Transverse colon (tissue), 4 donors: ENCODE data around the gene RAB6B. TPM values are rescaled to one million over a fixed set of nuclear protein-coding genes. Genes with fewer than 3 reads are reported as not detected.

Experiments
- DNase-seq: peaks from one replicate; pipeline ENCODE4 v3.0.0-alpha.2; 2019
- H3K27ac ChIP-seq, 4 donors: fragments of 200-600 bp; sonication (generic); 2 replicates each; pipeline ENCODE4 v1.5.1; 2016 to 2018; ENCODE audit warnings: inconsistent platforms in 4 of 4
- H3K27me3 ChIP-seq: fragments of 200-600 bp; sonication (generic); 2 replicates; pipeline ENCODE4 v1.5.1; 2017; ENCODE audit warnings: inconsistent platforms
- H3K36me3 ChIP-seq, 4 donors: fragments of 200-600 bp; sonication (generic); 2 replicates each; pipeline ENCODE4 v1.5.1; 2017 to 2019; ENCODE audit warnings: inconsistent platforms in 4 of 4
- H3K4me1 ChIP-seq, 4 donors: fragments of 200-600 bp; sonication (generic); 2 replicates each; pipeline ENCODE4 v1.5.1; 2017 to 2020; ENCODE audit warnings: inconsistent platforms in 4 of 4
- H3K4me3 ChIP-seq, 4 donors: fragments of 200-600 bp; sonication (generic); 1 replicate in 1 of 4; 2 replicates in 3 of 4; pipeline versions ENCODE4 v1.5.1 to v1.6.1; 2017 to 2019; ENCODE audit warnings: inconsistent platforms in 4 of 4
- H3K9me3 ChIP-seq, 2 donors: fragments of 200-600 bp; sonication (generic); 2 replicates each; pipeline ENCODE4 v1.5.1; 2017 to 2019; ENCODE audit warnings: inconsistent platforms in 2 of 2
- EP300 ChIP-seq: sonication (generic); formaldehyde crosslinking; IDR thresholded peaks from one replicate; pipeline ENCODE4 v1.6.1; 2017; ENCODE audit warnings: antibody characterized with exemption, low read depth
- POLR2A ChIP-seq: fragments of 450-650 bp; IDR thresholded peaks from one replicate; pipeline ENCODE4 v1.6.1; 2016; ENCODE audit warnings: antibody characterized with exemption, mild to moderate bottlenecking, moderate library complexity
- POLR2AphosphoS5 ChIP-seq, 3 donors: sonication (generic); formaldehyde crosslinking; IDR thresholded peaks; one replicate each; pipeline ENCODE4 v1.6.1; 2016; ENCODE audit warnings: antibody characterized with exemption in 3 of 3
- WGBS, 2 donors: methylation state at CpG; one replicate each; pipeline ENCODE4 v1.1.5; 2018; ENCODE audit warnings: low coverage in 1 of 2; 5-methylcytosine and 5-hydroxymethylcytosine counted together
- in situ Hi-C, 4 donors: fragments of 200-750 bp; cut with MboI; loops; one replicate each; pipeline versions ENCODE4 v1.15.0 to v1.15.1; 2017; ENCODE audit warnings: low sequenced_read_pairs in 3 of 4, low pct_ligation_motif_present in 1 of 4, low pct_unique_long_range_greater_than_20kb in 1 of 4
- intact Hi-C: fragments of 100-400 bp; cut with DNase I; formaldehyde crosslinking; loops from one replicate; pipeline ENCODE4 v1.15.1; 2023; ENCODE audit warnings: low total_unique reads
- total RNA-seq, 4 donors: library from RNA; depleted of rRNA; stranded (reverse); fragments of >200 nt; gene quantifications; one replicate each; pipeline ENCODE4 v1.1.0, GENCODE V29; 2016
- TF ChIP-seq, protein P1 (sequence below), 5 experiments: fragments of 200-600 bp in 3 of 5; fragments of 450-650 bp in 2 of 5; sonication (generic) in 3 of 5; IDR thresholded peaks; 1 replicate in 2 of 5; 2 replicates in 3 of 5; pipeline ENCODE4 v1.5.1; 2016 to 2017; ENCODE audit warnings: antibody characterized with exemption in 5 of 5, inconsistent platforms in 3 of 5, mild to moderate bottlenecking in 2 of 5, moderate library complexity in 1 of 5

The RAB6B gene
- total RNA-seq, 4 donors from 2014 or later: 1.2 to 4.8 (median 2.2) TPM

DNA sequence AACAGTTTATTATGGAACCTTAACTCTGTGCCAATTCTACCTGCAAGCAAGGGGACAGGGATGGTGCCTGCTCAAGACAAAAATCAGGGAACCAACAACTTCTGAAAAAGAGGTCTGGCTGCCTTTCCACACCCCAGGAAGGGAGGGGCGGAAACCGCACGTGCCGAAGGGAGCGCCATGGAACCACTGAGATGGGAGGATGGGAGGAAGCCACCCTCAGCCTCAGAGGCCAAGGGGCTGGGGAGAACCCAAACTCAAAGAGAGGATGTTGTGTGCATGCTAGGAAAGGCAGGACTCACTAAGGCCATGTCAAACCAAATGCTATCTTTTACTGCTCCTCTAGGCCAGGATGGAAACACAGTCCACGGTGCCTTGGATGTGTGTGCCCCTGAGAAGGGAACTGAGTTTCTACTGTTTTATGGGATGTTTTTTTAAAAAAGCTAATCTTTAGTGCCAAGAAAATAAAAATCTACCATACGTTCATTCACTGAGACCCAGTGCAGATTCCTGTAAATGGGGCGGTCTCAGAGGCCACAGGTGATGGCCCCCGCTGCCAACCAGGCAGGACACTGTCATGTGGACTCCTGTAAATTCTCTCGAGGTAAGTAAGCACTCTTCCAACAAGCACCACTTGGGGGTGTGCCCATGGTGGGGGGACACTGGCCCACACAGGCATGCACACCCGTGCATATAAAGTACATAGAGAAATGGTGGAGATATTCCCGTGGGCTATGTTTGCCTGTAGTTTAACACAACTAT lies 69.5 kb downstream of the RAB6B start:
- in situ Hi-C loops: loop anchor here in 2 of 4 donors (10.0 kb wide), 1 partner anchor 99 kb away; no protein-coding TSS in a partner anchor

GRCh38 chr3:133824961-133825485 lies 70.7 kb downstream of the RAB6B start:
- Histone ChIP-seq H3K27me3 (no peaks in the 10 kb centered on the region), H3K27ac (no peak overlapping the region), H3K4me3 (no peak overlapping the region), H3K36me3 (peaks cover 0 to 12% (median 4%) of the 10 kb centered on the region in 4 donors), H3K4me1 (no peaks in the 10 kb centered on the region), H3K9me3 (no peaks in the 10 kb centered on the region)
- TF ChIP-seq POLR2AphosphoS5 (IDR thresholded peaks at IDR 0.05) (no peak), EP300 (no peak)
- 86% methylated on average over 8 of the region's 8 CpGs; no CpG with 5 or more reads in 1 of the 2 donors for WGBS, 2 donors
- DNase-seq: no peak
- intact Hi-C loops (loop anchor here (5.0 kb wide), 1 partner anchor 102 kb away; no protein-coding TSS in a partner anchor), in situ Hi-C loops (loop anchor here in 2 of 4 donors (10.0 kb wide), 1 partner anchor 100 kb away; no protein-coding TSS in a partner anchor)

More for the DNA sequence above, 69.5 kb downstream of the RAB6B start:
- Histone ChIP-seq H3K36me3 (peaks cover 0 to 6% (median 0%) of the 10 kb centered on the region in 4 donors), H3K27ac (no peak overlapping the region), H3K27me3 (no peaks in the 10 kb centered on the region), H3K4me1 (no peaks in the 10 kb centered on the region), H3K9me3 (no peaks in the 10 kb centered on the region), H3K4me3 (no peak overlapping the region)
- intact Hi-C loops: no loop called here
- no peak for DNase-seq
- 86 to 92% methylated on average over 2 to 12 of the region's 12 CpGs for WGBS, 2 donors
- TF ChIP-seq, protein P1, sequence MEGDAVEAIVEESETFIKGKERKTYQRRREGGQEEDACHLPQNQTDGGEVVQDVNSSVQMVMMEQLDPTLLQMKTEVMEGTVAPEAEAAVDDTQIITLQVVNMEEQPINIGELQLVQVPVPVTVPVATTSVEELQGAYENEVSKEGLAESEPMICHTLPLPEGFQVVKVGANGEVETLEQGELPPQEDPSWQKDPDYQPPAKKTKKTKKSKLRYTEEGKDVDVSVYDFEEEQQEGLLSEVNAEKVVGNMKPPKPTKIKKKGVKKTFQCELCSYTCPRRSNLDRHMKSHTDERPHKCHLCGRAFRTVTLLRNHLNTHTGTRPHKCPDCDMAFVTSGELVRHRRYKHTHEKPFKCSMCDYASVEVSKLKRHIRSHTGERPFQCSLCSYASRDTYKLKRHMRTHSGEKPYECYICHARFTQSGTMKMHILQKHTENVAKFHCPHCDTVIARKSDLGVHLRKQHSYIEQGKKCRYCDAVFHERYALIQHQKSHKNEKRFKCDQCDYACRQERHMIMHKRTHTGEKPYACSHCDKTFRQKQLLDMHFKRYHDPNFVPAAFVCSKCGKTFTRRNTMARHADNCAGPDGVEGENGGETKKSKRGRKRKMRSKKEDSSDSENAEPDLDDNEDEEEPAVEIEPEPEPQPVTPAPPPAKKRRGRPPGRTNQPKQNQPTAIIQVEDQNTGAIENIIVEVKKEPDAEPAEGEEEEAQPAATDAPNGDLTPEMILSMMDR (IDR thresholded peaks at IDR 0.05): no peak
- no peak for TF ChIP-seq POLR2AphosphoS5 (IDR thresholded peaks at IDR 0.05)
- TF ChIP-seq POLR2A: no peak
- no peak for TF ChIP-seq EP300

- in situ Hi-C loops: loop anchor here in 2 of 4 donors (10.0 kb wide), 1 partner anchor 103 kb away; no protein-coding TSS in a partner anchor
- peak; percentile 58 for DNase-seq
Measured at GRCh38 chr3:133821767-133822638, 73.7 kb downstream of the RAB6B start.

More at GRCh38 chr3:133821767-133822638, 73.7 kb downstream of the RAB6B start:
- H3K9me3 ChIP-seq: no peaks in the 10 kb centered on the region
- no peaks in the 10 kb centered on the region for H3K27me3 ChIP-seq
- no peak overlapping the region for H3K4me3 ChIP-seq
- TF ChIP-seq, protein P1 (IDR thresholded peaks at IDR 0.05): peak in 1 of 5 experiments; percentile 11
- no peak for TF ChIP-seq EP300
- TF ChIP-seq POLR2A: no peak
- TF ChIP-seq POLR2AphosphoS5 (IDR thresholded peaks at IDR 0.05): no peak
- peaks cover 0 to 24% (median 12%) of the 10 kb centered on the region in 4 donors for H3K36me3 ChIP-seq
- intact Hi-C loops: loop anchor here (5.0 kb wide), 1 partner anchor 105 kb away; no protein-coding TSS in a partner anchor
- no peaks in the 10 kb centered on the region for H3K4me1 ChIP-seq
- 88% methylated on average over 8 of the region's 8 CpGs; no CpG with 5 or more reads in 1 of the 2 donors for WGBS, 2 donors
- H3K27ac ChIP-seq: no peak overlapping the region
